Stimulated activated CD4-positive, alpha-beta T cell treated with anti-CD3 and anti-CD28 coated beads, Interleukin-4, amount 100 ng/mL, for 24 hours (primary cell): ENCODE measurements around the gene B3GNT2.

Experiments
- DNase-seq: peaks from one replicate; pipeline ENCODE4 v3.0.0-alpha.2; 2020

The B3GNT2 gene

GRCh38 chr2:62207491-62207890 is 11.6 kb downstream of the B3GNT2 start:
- no peak for DNase-seq

GRCh38 chr2:62208074-62208757 is 12.3 kb downstream of the B3GNT2 start:
- DNase-seq: no peak

GRCh38 chr2:62208758-62209114 is 12.8 kb downstream of the B3GNT2 start:
- DNase-seq: no peak

GRCh38 chr2:62209427-62209991 is 13.6 kb downstream of the B3GNT2 start:
- DNase-seq: no peak

- no peak for DNase-seq
These were observed 19.6 kb downstream of the B3GNT2 start for GRCh38 chr2:62215306-62216064.

- DNase-seq: no peak
These were observed 20.2 kb downstream of the B3GNT2 start for GRCh38 chr2:62216113-62216512.

- no peak for DNase-seq
These were observed 20.7 kb downstream of the B3GNT2 start for GRCh38 chr2:62216616-62217015.

GRCh38 chr2:62217421-62217820 is 21.5 kb downstream of the B3GNT2 start:
- DNase-seq: no peak

GRCh38 chr2:62217970-62218369 is 22.1 kb downstream of the B3GNT2 start:
- DNase-seq: no peak

- DNase-seq: no peak
These were observed 23.7 kb downstream of the B3GNT2 start for GRCh38 chr2:62219407-62220159.

- DNase-seq: no peak
These were observed 25.2 kb downstream of the B3GNT2 start for GRCh38 chr2:62221141-62221540.

GRCh38 chr2:62222171-62222570 is 26.3 kb downstream of the B3GNT2 start:
- no peak for DNase-seq

GRCh38 chr2:62222674-62223073 is 26.8 kb downstream of the B3GNT2 start:
- no peak for DNase-seq

- no peak for DNase-seq
These were observed 29.1 kb downstream of the B3GNT2 start for GRCh38 chr2:62224976-62225375.

- DNase-seq: no peak
These were observed 31.6 kb downstream of the B3GNT2 start for GRCh38 chr2:62227386-62228075.

GRCh38 chr2:62229082-62229605 is 33.2 kb downstream of the B3GNT2 start:
- no peak for DNase-seq

- DNase-seq: no peak
These were observed 35.6 kb downstream of the B3GNT2 start for GRCh38 chr2:62231541-62231940.

- DNase-seq: no peak
These were observed 39.1 kb downstream of the B3GNT2 start for GRCh38 chr2:62234755-62235655.

- no peak for DNase-seq
These were observed 40.6 kb downstream of the B3GNT2 start for GRCh38 chr2:62236499-62236898.

GRCh38 chr2:62238236-62238635 is 42.3 kb downstream of the B3GNT2 start:
- no peak for DNase-seq

GRCh38 chr2:62240546-62240945 is 44.6 kb downstream of the B3GNT2 start:
- DNase-seq: no peak

- no peak for DNase-seq
These were observed 48.1 kb downstream of the B3GNT2 start for GRCh38 chr2:62243983-62244382.
